Common myeloid progenitor, CD34-positive (primary cell): ENCODE results near the gene PHKG1.
"Not testable (repeated sequence)": the region's sequence is repeated elsewhere in the genome, so short reads cannot be mapped to it uniquely, and the experiment has no call there.

Experiments
- CTCF ChIA-PET: fragments of 350-600 bp; sonication (Branson Sonifier 250); formaldehyde crosslinking; loops from one replicate; lab custom pipeline; 2021; ENCODE audit warnings: antibody characterized with exemption; lab: Charles Lee
- POLR2A ChIA-PET: fragments of 350-600 bp; sonication (Branson Sonifier 250); formaldehyde crosslinking; loops from one replicate; lab custom pipeline; 2021; ENCODE audit warnings: antibody characterized with exemption; lab: Charles Lee
- DNase-seq, 3 donors: peaks; one replicate each; pipeline versions ENCODE4 v3.0.0 to v3.0.0-alpha.2; 2013
- H3K27ac ChIP-seq, 2 experiments: 1 replicate in 1 of 2; 2 replicates in 1 of 2; pipeline ENCODE4 v1.7.0; 2013; ENCODE audit warnings: inconsistent platforms in 2 of 2, low read length in 2 of 2, mild to moderate bottlenecking in 2 of 2, low read depth in 1 of 2, moderate library complexity in 1 of 2; ENCODE audit not compliant: severe bottlenecking in 2 of 2, insufficient read depth in 1 of 2, poor library complexity in 1 of 2
- H3K27me3 ChIP-seq, 5 experiments: replicated peaks in 2 of 5; 1 replicate in 3 of 5; 2 replicates in 2 of 5; pipeline versions ENCODE4 v1.6.1 to v1.7.0; 2013; ENCODE audit warnings: low read length in 4 of 5, mild to moderate bottlenecking in 2 of 5, moderate library complexity in 2 of 5, inconsistent platforms in 1 of 5; ENCODE audit not compliant: insufficient read depth in 5 of 5, control insufficient read depth in 4 of 5
- H3K36me3 ChIP-seq, 4 experiments: 1 replicate in 2 of 4; 2 replicates in 2 of 4; pipeline versions ENCODE4 v1.6.1 to v1.7.0; 2013; ENCODE audit warnings: low read length in 3 of 4, control low read depth in 1 of 4, mild to moderate bottlenecking in 1 of 4; ENCODE audit not compliant: control insufficient read depth in 4 of 4, insufficient read depth in 4 of 4
- H3K4me1 ChIP-seq, 4 experiments: 1 replicate in 3 of 4; 2 replicates in 1 of 4; pipeline versions ENCODE4 v1.6.1 to v1.7.1; 2013; ENCODE audit warnings: low read length in 3 of 4, mild to moderate bottlenecking in 3 of 4, control low read depth in 1 of 4, inconsistent platforms in 1 of 4, moderate library complexity in 1 of 4; ENCODE audit not compliant: control insufficient read depth in 4 of 4, insufficient read depth in 4 of 4; ENCODE audit errors: control extremely low read depth in 1 of 4
- H3K4me3 ChIP-seq, 7 experiments: 1 replicate in 4 of 7; 2 replicates in 3 of 7; pipeline versions ENCODE4 v1.5.1 to v1.7.0; 2013; ENCODE audit warnings: mild to moderate bottlenecking in 7 of 7, low read length in 6 of 7, moderate library complexity in 6 of 7, inconsistent platforms in 2 of 7, low read depth in 2 of 7, control low read depth in 1 of 7; ENCODE audit not compliant: insufficient read depth in 4 of 7, control insufficient read depth in 1 of 7; ENCODE audit errors: extremely low read depth in 1 of 7
- H3K9me3 ChIP-seq, 5 experiments: 1 replicate in 4 of 5; 2 replicates in 1 of 5; pipeline versions ENCODE4 v1.6.1 to v1.7.1; 2013; ENCODE audit warnings: low read length in 4 of 5, mild to moderate bottlenecking in 2 of 5, inconsistent platforms in 1 of 5, low read depth in 1 of 5, moderate library complexity in 1 of 5; ENCODE audit not compliant: control insufficient read depth in 4 of 5, insufficient read depth in 2 of 5; ENCODE audit errors: control extremely low read depth in 1 of 5
- WGBS: methylation state at CpG from one replicate; pipeline ENCODE4 v1.1.5; 2013; ENCODE audit not compliant: insufficient coverage; 5-methylcytosine and 5-hydroxymethylcytosine counted together

Gene PHKG1

DNA sequence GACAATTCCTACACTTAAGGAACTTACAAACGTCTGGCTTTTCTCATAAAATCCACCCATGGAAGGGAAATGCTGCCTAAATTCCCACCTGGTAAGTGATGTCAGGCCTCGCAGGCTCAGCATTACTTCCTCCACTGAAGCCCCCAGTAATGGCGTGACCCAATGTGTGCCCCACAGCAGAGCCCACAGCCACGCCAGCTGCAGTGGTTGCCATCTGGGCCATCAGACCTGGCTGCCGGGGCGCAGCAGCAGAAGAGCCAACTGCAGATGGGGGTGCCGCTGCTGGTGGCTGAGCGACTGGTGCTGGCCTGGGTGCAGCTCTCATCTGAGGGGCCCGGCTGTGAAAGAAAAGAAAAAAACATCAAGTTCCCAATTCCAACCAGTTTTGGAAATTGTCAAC, 11.4 kb upstream of the PHKG1 start:
- DNase-seq, H3K9me3 ChIP-seq, POLR2A ChIA-PET, H3K27ac ChIP-seq, H3K4me3 ChIP-seq, H3K27me3 ChIP-seq: not testable (repeated sequence)
- CTCF ChIA-PET = interaction anchor here (0.6 kb wide), 1 partner anchor 107 kb away, joined by 3 read pairs; no protein-coding TSS in a partner anchor
- H3K4me1 ChIP-seq = peaks cover 10 to 23% (median 18%) of the 10 kb centered on the region in 4 experiments
- 86% methylated on average over 1 of the region's 9 CpGs for WGBS
- peaks cover 18 to 50% (median 41%) of the 10 kb centered on the region in 4 experiments for H3K36me3 ChIP-seq

DNA sequence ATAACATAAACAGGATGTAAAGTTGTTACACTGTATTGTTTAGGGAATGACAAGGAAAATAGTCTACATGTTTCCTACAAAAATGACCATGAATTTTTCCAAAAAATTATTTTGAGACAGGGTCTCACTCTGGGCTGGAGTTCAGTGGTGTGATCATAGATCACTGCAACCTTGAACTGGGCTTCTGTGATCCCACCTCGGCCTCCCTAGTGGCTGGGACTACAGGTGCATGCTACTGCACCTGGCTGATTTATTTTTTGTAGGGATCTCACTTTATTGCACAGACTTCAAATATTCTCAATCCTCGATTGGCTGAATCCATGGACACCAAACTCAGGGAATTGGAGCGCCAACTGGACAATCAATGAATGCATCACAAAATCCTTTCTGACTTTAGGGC, 6.9 kb upstream of the PHKG1 start:
- Histone ChIP-seq H3K4me1 (peaks cover 0 to 3% (median under 1%) of the 10 kb centered on the region in 4 experiments), H3K9me3 (no peaks in the 10 kb centered on the region), H3K4me3 (no peak overlapping the region), H3K27ac (no peak overlapping the region), H3K36me3 (peaks cover 18 to 50% (median 41%) of the 10 kb centered on the region in 4 experiments), H3K27me3 (no peaks in the 10 kb centered on the region)
- POLR2A ChIA-PET = no interaction called here
- no peak for DNase-seq
- WGBS = 89% methylated on average over 1 of the region's 3 CpGs
- CTCF ChIA-PET = no interaction called here

GRCh38 chr7:56098187-56099008, 5.6 kb upstream of the PHKG1 start:
- POLR2A ChIA-PET = interaction anchor here (0.6 kb wide), 2 partner anchors 25 to 97 kb away, joined by 3 to 5 read pairs; no protein-coding TSS in a partner anchor
- peaks cover 15 to 40% (median 34%) of the 10 kb centered on the region in 4 experiments for H3K36me3 ChIP-seq
- 100% methylated on average over 2 of the region's 8 CpGs for WGBS
- not testable (repeated sequence) for H3K9me3 ChIP-seq, H3K27ac ChIP-seq, DNase-seq, H3K4me3 ChIP-seq, H3K27me3 ChIP-seq, H3K4me1 ChIP-seq
- CTCF ChIA-PET = interaction anchor here (0.6 to 0.7 kb wide), 2 partner anchors 15 to 84 kb away, joined by 3 read pairs; no protein-coding TSS in a partner anchor

GRCh38 chr7:56097700-56098099, 4.9 kb upstream of the PHKG1 start:
- ChIA-PET CTCF (interaction anchor here (0.6 kb wide), 1 partner anchor 14 kb away, joined by 3 read pairs; no protein-coding TSS in a partner anchor), POLR2A (no interaction called here)
- Histone ChIP-seq H3K27ac (no peak overlapping the region), H3K4me3 (no peak overlapping the region), H3K9me3 (no peaks in the 10 kb centered on the region), H3K27me3 (no peaks in the 10 kb centered on the region), H3K4me1 (peaks cover 0 to 3% (median 0%) of the 10 kb centered on the region in 4 experiments), H3K36me3 (peaks cover 15 to 33% (median 29%) of the 10 kb centered on the region in 4 experiments)
- DNase-seq = no peak
- WGBS = 100% methylated on average over 2 of the region's 5 CpGs

DNA sequence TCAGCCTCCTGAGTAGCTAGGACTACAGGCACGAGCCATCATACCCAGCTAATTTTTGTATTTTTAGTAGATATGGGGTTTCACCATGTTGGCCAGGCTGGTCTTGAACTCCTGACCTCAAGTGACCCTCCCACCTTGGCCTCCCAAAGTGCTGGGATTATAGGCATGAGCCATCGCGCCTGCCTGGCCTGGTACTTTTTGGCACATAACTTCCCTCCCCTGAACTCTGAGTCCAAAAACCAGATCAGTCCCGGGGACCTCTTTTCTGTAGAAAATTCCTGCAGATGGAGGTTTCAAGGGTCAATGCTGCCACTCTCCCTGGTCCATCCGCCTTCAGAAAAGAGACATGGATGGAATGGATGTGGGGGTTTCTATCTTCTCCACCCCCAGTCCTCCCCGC, 364 bp downstream of the PHKG1 start:
- H3K27ac ChIP-seq, H3K4me1 ChIP-seq, H3K36me3 ChIP-seq, DNase-seq, H3K9me3 ChIP-seq, H3K4me3 ChIP-seq, POLR2A ChIA-PET, H3K27me3 ChIP-seq: not testable (repeated sequence)
- WGBS = 100% methylated on average over 2 of the region's 6 CpGs
- CTCF ChIA-PET = interaction anchor here (0.5 to 2.6 kb wide), 3 partner anchors 9 to 98 kb away, joined by 3 to 8 read pairs (median 4); no protein-coding TSS in a partner anchor

DNA sequence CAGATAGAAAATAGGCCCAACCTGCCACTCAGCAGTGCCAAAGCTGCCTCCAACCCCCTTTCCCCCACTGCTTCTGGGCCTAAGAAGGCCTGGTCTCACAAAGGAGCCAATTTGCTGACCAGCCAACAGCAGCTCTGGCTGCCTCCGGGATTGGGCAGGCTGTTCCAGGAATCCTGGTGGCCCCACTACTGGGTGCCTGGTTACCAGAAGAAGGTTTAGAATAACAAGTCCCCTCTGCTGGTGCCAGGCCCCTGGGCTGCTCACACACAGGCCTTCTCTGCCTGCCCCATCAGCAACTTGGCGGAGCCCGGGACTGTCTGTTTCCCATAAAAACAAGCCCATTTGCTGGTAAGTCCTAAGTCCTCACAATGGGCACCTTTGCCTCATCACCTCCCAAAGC, 1.2 kb downstream of the PHKG1 start:
- peaks cover 0 to 9% (median 6%) of the 10 kb centered on the region in 4 experiments for H3K36me3 ChIP-seq
- ChIA-PET CTCF (interaction anchor here (2.6 kb wide), 1 partner anchor 10 kb away, joined by 8 read pairs; no protein-coding TSS in a partner anchor), POLR2A (no interaction called here)
- DNase-seq = no peak
- peaks cover 0 to 3% (median 0%) of the 10 kb centered on the region in 4 experiments for H3K4me1 ChIP-seq
- H3K9me3 ChIP-seq = no peaks in the 10 kb centered on the region
- H3K27ac ChIP-seq = no peak overlapping the region
- 93% methylated on average over 3 of the region's 3 CpGs for WGBS
- H3K27me3 ChIP-seq = no peaks in the 10 kb centered on the region
- H3K4me3 ChIP-seq = no peak overlapping the region

- ChIA-PET CTCF (interaction anchor here (0.6 to 1.3 kb wide), 3 partner anchors 10 to 123 kb away, joined by 3 to 5 read pairs (median 3); no protein-coding TSS in a partner anchor), POLR2A (no interaction called here)
- H3K4me1 ChIP-seq = no peaks in the 10 kb centered on the region
- no peaks in the 10 kb centered on the region for H3K27me3 ChIP-seq
- no peaks in the 10 kb centered on the region for H3K9me3 ChIP-seq
- no peak overlapping the region for H3K4me3 ChIP-seq
- no peak overlapping the region for H3K27ac ChIP-seq
- whole genome bisulfite sequencing = 98% methylated on average over 15 of the region's 16 CpGs
- H3K36me3 ChIP-seq = peaks cover 0 to 14% (median 9%) of the 10 kb centered on the region in 4 experiments
- no peak for DNase-seq
Measured at GRCh38 chr7:56087445-56087844, 5.3 kb downstream of the PHKG1 start.
